GM18520 (cell line): ENCODE data around the gene RASD1.
"Not testable (repeated sequence)": the region's sequence is repeated elsewhere in the genome, so short reads cannot be mapped to it uniquely, and the experiment has no call there.

ENCODE experiments used
- ATAC-seq: cut with Tn5 transposase; IDR thresholded peaks from one replicate; pipeline ENCODE4 v1.9.1; 2021; ENCODE audit not compliant: unreplicated experiment

RASD1 gene

GRCh38 chr17:17497845-17498520 lies 1.8 kb upstream of the RASD1 start:
- no peak for ATAC-seq

GRCh38 chr17:17497065-17497844 lies 1.1 kb upstream of the RASD1 start:
- no peak for ATAC-seq

- ATAC-seq = no peak
Measured at GRCh38 chr17:17495536-17496188, 533 bp downstream of the RASD1 start.

GRCh38 chr17:17494870-17495535 lies 1.2 kb downstream of the RASD1 start:
- ATAC-seq = no peak

- ATAC-seq = no peak
Measured at GRCh38 chr17:17494499-17494869, 1.7 kb downstream of the RASD1 start.

- no peak for ATAC-seq
Measured at GRCh38 chr17:17493986-17494466, 2.2 kb downstream of the RASD1 start.

- ATAC-seq = no peak
Measured at GRCh38 chr17:17493249-17493985, 2.8 kb downstream of the RASD1 start.

GRCh38 chr17:17492571-17492970 lies 3.6 kb downstream of the RASD1 start:
- ATAC-seq = no peak

- ATAC-seq = no peak
Measured at GRCh38 chr17:17492085-17492484, 4.1 kb downstream of the RASD1 start.

- no peak for ATAC-seq
Measured at GRCh38 chr17:17491546-17491988, 4.6 kb downstream of the RASD1 start.

- ATAC-seq = no peak
Measured at GRCh38 chr17:17491031-17491471, 5.1 kb downstream of the RASD1 start.

- no peak for ATAC-seq
Measured at GRCh38 chr17:17487998-17488397, 8.2 kb downstream of the RASD1 start.

- ATAC-seq = not testable (repeated sequence)
Measured at GRCh38 chr17:17486416-17486815, 9.8 kb downstream of the RASD1 start.

GRCh38 chr17:17485420-17485819 lies 10.8 kb downstream of the RASD1 start:
- no peak for ATAC-seq

GRCh38 chr17:17484451-17484899 lies 11.7 kb downstream of the RASD1 start:
- no peak for ATAC-seq

GRCh38 chr17:17481860-17482259 lies 14.3 kb downstream of the RASD1 start:
- ATAC-seq = no peak

GRCh38 chr17:17480593-17481148 lies 15.5 kb downstream of the RASD1 start:
- ATAC-seq = no peak

GRCh38 chr17:17479209-17479608 lies 17.0 kb downstream of the RASD1 start:
- no peak for ATAC-seq

- peak; percentile 70 for ATAC-seq
Measured at GRCh38 chr17:17476865-17477467, 19.2 kb downstream of the RASD1 start, which contains the start of gene MED9. Gene MED9, plus strand, starts transcription at chr17:17477000. Its CDS starts 42 bp downstream, at chr17:17477042.

GRCh38 chr17:17474341-17474740 lies 21.9 kb downstream of the RASD1 start:
- no peak for ATAC-seq
